HL-60/S4 treated with phorbol 12-myristate 13-acetate at 8.2 ng/mL for 4 days and 3 days (cell line): ENCODE results near the gene AP1M1.
"Not testable (repeated sequence)": the region's sequence is repeated elsewhere in the genome, so short reads cannot be mapped to it uniquely, and the experiment has no call there.

Experiments used
- in situ Hi-C: fragments of 300-500 bp; cut with MboI; formaldehyde crosslinking; loops from 2 replicates; pipeline ENCODE4 v1.15.0; 2022; ENCODE audit warnings: low sequenced_read_pairs

AP1M1 gene

DNA sequence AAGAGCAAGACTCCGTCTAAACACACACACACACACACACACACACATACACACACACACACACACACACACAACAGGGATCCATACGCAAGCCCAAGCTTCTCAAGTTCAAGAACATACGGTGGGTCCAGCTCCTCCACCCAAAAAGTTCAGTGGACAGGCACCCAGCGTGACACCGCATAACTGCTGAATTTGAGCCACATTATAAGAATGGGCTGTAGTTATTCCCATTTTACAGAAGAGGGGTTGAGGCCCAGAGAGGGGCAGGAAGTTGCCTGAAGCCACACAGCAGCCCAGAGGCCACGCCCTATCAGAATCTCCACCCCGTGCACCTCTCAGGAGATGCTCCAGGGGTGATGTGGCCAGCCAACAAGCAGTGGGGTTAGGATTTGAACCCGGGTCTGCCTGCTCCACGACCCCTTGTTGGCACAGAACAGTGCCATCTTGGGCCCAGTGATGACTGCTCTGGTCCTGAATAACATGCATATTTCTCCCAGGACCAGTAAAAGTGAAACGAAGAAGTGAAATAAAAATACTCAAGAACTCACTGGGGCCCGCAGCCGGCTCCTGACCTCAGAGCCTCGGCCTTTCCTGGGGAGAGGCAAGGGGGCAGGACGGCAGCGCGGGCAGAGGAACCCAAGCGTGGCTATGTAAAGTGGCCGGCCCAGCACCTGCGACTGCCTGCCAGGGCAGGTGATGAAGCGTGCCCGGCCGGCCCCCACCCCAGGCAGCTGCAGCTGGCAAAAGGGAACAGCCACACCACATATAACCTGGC, 61.9 kb downstream of the AP1M1 start:
- in situ Hi-C loops = no loop called here

DNA sequence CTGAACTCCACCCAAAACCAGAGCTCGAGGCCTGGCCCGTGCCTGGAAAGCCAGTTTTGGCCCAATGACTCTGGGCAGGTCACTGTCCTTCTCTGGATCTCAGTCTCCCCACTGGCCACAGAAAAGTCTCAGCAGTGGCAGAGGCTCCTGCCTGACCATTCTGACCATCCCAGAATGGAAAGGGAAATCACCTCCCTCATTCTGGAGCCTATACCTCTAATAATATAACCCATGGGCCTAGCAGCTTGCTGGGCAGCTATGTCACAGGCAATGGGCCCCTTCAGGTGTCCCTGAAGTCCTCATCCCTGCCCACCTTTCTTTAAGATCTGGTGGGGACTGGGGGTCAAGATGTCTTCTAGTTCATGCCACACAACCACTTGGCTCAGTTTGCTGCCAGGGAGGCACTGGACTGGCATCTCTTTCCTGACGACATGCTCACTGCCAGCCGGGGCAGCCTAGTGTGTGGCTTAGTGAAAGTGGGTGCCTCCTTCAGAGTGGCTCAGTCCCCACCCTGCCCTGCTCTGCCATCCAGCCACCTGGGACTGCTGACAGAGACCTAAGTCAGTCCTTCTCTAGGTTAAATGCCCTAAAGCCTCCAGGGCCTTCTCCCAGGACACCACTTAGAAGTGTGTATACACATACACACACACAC, 62.6 kb downstream of the AP1M1 start:
- in situ Hi-C loops = no loop called here

DNA sequence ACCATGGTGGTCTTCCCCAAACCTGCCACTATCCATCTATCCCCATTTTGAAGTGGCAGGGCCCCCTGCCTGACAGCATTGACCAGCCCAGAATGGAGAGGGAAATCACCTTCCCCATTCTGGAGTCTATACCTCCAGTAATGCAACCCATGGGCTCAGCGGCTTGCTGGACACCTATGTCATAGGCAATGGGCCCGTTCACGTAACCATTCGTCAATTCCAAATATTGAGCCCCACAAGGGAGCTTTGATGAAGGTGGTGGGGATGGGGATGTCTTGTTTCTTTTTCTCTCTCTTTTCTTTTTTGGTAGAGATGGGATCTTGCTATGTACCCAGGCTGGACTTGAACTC, 63.1 kb downstream of the AP1M1 start:
- in situ Hi-C loops = no loop called here

DNA sequence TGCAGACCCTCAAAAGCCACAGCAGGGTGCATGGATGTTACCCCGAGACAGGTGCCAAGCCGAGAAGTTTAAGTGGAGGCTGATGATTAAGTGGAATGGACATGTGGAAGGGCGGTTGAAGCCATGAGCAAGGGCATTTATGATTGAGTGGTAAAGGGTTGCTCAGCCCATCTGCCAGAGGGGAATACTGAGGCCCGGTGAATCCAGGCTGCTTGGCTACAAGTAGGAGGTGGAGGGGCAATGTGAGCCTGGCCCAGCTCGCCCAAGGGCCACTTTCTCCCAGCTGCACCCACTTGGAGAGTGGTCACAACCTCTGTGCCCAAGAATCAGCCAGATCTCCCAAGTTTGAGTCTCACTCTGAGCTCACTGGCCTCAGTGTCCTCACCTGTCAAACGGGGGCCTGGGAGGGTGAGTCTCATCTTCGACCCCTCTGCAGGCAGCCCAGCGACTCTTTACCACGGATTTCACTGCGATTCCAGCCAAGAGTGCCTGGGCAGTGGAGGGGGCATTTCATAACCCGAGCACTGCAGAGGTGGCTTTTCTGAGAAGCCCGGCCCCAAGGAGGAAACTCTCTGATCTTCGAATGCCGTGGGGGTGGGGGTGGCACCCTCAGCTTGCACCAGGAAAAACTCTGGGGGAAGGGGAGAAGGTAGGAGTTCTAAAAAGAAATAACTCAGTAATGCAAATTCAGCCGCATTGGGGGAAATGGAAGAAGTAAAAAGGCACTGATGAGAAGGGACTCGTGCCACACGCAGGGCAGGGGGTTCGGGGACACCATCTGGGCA, 64.1 kb downstream of the AP1M1 start:
- in situ Hi-C loops = no loop called here

DNA sequence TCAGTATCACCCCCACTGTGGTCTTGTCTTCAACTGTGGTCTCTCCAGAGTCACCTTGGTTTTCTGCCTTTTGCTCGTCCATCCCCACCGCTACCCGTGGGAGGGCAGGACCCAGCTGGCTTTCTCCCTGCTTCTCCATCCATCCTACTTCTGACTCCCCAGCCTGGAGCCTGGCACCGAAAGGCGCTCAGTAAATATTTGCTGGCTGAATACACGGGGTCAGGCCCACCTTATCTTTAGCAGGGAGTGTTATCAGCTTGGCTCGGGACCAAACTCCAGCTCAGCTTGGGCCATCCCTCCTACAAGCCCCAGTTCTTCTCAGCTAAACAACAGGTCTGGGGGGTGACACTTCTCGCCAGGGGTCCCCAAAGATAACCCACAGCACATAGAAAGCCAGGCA, 64.9 kb downstream of the AP1M1 start:
- in situ Hi-C loops = no loop called here

DNA sequence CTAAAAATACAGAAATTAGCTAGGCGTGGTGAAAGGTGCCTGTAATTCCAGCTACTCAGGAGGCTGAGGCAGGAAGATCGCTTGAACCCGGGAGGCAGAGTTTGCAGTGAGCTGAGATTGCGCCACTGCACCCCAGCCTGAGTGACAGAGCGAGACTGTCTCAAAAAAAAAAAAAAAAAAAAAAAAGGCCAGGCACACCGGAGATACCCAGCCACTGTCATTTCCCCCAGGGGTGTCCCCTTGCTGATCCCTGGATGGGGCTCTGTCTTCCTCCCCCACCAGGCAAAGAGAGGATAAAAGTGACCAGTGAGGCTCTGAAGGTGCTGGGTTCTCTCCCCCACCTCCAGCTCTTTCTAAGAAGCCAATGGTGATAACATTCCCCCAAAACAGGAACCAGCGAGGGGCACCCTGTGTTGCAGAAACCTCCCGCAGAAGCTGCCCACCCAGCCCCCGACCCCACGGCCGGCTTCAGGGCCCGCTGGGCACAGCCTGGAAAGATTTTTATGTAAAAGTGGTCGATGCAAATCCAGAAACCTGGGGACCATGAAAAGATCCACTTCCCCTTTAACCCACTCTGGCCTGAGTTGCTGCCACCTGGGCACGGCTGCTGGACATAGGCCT, 65.5 kb downstream of the AP1M1 start:
- in situ Hi-C loops = no loop called here

DNA sequence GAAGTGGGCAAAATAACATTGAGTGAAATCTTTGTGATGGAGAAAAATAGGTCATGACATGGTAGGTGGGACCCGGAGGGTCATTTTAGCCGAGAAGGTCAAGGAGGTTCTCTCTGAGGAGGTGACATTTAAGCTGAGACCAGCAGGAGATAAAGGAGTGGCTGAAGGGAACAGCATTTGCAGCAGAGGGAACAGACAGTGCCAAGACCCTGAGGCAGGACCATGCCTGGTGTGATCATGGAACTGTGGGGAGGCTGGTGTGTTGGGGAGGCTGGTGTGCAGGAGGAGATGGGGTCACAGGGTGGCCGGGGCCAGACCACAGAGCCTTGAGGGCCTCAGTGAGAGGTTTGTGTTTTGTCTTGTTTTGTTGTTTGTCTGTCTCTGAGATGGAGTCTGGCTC, 67.5 kb downstream of the AP1M1 start:
- in situ Hi-C loops = no loop called here

DNA sequence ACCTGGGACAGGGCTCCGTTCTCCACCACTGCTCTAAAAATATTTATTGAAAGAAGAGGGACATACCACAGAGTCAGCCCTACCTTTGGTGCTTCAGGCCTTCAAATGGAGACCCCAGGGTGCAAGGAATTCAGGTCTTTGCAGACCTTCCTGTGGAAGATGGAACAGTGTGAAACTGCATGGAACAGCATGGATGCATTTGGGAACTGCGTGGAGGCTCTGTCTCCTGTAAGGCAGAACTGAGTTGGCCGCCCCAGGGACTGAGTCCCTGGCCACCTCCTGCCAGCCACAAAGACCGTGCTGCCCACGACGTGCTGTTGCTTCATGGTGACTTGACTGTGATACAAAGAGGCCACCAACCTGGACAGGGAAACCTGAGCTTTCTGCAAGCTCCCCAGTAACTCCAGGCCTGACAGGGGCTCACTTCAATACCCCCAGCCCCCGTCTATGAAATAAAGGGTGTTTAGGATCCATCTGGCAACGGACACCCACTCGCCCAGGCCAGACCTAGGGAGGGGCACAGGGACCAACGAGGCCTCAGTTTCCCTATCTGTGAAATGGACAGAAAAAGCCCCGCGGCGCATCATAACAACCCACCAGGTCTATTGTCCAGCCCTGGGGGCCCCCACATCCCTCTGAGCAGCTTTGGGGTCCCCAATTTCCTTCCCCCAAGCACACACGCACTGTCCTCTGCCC, 68.3 kb downstream of the AP1M1 start:
- in situ Hi-C loops = no loop called here

DNA sequence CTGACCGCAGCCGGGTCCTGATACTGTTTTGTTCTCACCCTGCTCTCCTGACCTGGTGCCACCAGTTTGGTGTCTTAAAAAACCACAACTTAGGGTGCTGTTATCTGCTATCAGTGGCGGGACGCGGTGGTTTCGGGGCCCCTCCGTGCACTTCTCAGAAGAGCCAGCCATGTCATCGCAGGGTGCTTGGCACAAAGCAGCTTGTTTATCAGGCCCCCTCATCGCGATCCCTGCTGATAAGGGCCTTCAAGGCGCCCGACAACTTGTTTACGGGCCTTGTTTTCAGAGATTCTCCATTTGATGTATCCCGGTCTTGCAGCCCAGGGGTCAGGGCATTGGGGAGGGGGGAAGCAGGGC, 68.9 kb downstream of the AP1M1 start:
- in situ Hi-C loops = no loop called here

DNA sequence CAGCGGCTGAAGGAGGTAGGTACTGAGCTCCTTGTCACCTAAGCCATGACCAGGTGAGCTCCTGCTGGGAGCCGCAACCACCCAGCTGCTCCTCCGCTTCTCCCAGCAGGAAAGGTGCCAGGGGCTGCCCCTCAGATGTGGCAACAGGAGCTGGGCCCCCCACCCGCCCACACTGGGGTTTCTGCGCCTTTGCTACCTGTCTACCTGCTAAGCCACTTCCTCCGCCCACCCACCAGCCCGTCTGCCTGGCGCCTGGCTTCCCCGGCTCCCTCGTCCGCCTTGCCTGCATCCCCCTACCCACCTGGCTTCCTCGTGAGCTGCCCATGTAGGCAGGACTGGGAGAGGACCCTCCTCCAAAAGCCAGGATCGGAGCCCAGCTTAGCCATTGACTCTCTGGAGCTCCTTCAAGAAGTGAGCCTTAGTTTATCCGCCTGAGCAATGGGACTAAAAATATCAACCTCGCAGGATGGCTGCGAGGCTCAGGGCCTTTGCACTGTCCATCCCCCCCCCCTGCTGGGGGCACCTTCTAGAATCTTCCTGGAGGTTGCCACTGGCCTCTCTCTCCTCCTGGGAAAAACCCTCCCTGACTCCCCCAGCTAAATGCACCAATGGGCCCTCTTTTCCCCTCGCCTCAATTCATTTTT, 71.1 kb downstream of the AP1M1 start:
- in situ Hi-C loops = no loop called here

DNA sequence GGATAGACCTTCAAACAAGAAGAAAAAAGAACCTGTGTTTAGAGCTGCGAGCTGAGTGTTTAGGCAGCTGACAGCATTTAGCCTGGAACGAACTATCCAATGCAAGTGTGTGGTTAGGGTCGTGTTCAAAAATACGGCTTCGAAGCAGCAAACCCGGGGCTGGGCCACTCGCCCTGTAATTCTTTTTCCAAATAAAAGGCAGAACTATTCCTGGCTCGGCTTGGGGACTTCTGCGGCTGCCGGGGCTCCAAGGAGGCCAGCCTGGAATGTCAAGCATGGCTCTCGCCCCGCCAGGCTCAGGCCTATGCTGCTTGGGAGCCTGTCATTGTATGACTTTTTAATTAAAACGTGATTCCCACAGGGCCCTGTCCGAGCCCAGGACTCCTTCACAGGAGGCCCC, 75.2 kb downstream of the AP1M1 start:
- in situ Hi-C loops = no loop called here

DNA sequence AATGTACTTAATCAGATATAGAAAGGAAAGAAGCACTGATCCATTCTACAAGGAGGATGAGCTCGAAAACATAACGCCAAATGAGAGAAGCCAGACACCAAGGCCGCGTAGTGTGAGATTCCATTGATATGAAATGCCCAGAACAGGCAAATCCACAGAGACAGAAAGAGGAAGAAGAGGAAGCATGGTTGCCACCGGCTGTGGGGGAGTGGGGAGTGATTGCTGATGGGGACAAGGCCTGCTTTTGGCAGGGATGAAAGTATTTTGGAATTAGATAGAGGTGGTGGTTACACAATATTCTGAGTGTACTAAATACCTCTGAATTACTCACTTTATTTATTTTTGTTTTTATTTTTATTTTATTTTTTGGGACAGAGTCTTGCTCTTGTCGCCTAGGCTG, 76.7 kb downstream of the AP1M1 start:
- in situ Hi-C loops = no loop called here

DNA sequence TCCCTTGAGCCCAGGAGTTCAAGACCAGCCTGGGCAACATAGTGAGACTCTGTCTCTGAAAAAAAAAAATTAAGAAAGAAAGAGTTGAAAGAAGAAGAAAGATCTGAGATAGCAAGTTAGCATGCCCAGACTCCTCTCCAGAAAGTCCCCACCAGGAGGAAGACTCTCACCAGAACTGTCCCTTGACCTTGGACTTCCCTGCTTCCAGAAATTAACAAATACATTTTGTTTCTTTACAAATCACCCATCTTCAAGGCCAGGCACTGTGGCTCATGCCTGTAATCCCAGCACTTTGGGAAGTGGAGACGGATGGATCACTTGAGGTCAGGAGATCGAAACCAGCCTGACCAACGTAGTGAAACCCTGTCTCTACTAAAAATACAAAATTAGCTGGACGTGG, 82.6 kb downstream of the AP1M1 start:
- in situ Hi-C loops = no loop called here

DNA sequence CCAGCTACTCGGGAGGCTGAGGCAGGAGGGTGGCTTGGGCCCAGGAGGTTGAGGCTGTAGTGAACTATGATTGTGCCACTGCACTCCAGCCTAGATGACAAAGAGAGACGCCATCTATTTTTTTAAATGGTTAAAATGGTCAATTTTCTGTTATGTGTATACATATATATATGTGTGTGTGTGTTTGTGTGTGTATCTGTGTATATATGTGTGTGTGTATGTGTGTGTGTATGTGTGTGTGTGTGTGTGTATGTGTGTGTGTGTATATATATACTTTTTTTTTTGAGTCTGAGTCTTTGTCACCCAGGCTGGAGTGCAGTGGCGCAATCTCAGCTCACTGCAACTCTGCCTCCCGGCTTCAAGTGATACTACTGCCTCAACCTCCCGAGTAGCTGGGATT, 84.0 kb downstream of the AP1M1 start:
- in situ Hi-C loops = no loop called here

DNA sequence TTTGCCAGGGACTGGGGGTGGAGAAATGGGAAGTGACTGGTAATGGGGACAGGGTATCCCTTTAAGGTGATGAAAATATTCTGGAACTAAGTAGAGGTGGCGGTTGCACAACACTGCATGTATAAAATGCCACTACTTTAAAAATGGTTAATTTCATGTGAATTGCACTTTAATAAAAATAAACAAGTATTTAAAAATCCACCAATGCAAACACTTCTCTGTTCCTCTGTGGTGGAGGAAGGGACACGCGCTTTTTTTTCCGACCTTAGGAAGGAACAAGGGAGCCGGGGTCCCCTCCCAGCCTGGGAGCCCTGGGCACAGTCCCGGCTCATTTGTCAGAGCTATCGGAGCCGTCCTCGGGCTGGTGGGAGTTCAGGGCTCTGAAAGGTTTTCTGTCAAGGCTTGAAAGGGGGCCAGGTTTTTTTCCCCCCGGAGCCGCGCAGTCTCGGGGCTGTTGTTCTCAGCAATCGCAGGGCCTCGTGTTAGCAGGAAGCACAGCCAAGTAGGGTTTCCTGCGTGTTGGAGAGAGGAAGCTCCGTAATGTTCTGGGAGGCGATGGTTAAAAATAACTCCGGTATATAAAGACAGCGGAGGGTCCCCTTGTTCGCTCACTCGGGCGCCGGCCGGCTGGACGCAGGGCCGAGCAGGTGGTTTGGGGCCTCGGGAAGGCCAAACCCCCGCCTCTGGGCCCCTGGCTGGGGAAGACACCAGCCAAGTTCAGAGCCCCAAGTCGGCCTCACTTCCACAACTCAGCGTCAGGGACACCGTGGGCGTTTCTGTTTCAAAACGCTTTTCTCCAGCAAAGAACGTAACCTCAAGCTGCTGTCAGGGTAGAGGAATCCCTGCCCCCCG, 85.7 kb downstream of the AP1M1 start:
- in situ Hi-C loops = no loop called here

DNA sequence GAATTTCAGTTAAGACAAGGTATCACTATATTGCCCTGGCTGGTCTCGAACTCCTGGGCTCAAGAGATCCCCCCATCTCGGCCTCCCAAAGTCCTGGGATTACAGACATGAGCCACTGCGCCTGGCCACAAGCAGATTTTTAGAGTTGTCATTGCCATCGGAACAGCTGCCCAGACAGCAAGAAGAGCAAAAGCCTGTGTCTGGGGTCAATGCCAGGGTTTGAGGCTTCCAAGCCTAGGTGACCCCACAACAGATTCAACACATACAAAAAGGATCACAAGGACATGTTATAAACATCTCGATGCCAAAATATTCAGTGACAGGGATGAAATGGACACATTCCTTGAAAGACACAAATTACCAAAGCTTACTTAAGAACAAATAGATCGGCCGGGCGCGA, 86.8 kb downstream of the AP1M1 start:
- in situ Hi-C loops = no loop called here

DNA sequence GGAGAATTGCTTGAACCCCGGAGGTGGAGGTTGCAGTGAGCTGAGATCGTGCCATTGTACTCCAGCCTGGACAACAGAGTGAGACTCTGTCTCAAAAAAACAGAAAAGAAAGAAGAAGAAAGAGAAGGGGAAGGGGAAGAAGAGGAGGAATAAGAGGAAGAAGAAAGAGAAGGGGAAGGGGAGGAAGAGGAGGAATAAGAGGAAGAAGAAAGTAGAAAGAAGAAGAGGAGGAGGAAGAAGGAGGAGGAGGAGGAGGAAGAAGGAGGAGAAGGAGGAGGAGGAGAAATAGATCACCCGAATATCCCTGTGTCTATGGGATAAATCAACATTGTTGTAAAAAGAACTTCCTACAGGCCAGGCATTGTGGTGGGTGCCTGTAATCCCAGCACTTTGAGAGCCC, 87.4 kb downstream of the AP1M1 start:
- in situ Hi-C loops = not testable (repeated sequence)

DNA sequence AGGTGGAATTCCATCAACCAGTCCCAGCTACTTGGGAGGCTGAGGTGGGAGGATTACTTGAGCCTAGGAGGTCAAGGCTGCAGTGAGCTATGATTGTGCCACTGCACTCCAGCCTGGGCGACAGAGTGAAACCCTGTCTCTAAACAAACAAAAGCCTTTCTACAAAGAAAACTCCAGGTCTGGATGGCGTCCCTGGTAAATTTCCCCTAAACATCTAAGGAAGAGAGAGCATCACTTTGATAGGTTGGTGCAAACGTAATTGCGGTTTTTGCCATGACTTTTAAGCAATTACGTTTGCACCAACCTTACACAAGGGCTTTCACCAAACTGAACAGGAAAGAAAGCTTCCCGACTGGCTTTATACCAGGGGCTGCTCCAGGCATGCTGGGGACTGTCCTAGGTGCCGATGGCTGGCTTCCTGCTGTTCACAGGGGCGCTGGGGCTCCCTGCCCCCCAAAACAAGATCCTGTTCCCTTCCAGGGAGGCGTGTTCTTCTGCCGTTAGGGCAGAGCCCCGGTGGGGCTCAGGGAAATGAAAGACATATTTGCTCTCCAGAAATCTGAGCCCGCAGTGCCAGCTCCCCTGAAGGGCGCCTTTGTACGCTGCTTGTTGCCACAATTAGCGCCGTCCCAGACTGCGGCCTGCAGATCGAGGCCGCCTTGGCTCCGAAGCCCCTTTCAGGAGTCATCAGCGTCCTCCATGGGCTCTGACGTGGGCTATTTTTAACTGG, 88.2 kb downstream of the AP1M1 start:
- in situ Hi-C loops = no loop called here

DNA sequence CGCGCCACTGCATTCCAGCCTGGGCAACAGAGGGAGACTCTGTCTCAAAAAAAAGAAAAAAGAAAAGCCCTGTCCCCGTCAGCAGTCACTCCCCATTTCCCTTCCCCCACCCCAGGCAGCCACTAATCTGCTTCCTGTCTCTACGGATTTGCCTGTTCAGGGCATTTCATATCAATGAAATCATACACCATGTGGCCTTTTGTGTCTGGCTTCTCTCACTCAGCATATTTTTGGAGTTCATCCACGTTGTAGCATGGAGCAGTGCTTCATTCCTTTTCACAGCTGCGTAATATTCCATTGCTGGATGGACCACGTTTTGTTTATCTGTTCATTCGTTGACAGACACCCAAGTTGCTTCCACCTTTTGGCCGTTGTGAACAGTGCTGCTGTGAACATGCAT, 90.8 kb downstream of the AP1M1 start:
- in situ Hi-C loops = no loop called here
